Sigmoid colon (tissue), 4 donors: ENCODE results near the gene NT5E.

ENCODE experiments used
- CTCF ChIP-seq, 4 experiments: fragments of 450-650 bp in 3 of 4; fragments of 200-600 bp in 1 of 4; IDR thresholded peaks; one replicate each; pipeline ENCODE4 v1.5.1; 2016 to 2019; ENCODE audit warnings: antibody characterized with exemption in 4 of 4, mild to moderate bottlenecking in 3 of 4, moderate library complexity in 2 of 4
- POLR2AphosphoS5 ChIP-seq, 4 donors: sonication (generic); formaldehyde crosslinking; IDR thresholded peaks; one replicate each; pipeline ENCODE4 v1.6.1; 2017; ENCODE audit warnings: antibody characterized with exemption in 4 of 4

GRCh38 chr6:85460154-85460920, 10.5 kb downstream of the NT5E start:
- no peak for TF ChIP-seq CTCF (IDR thresholded peaks at IDR 0.05)
- no peak for TF ChIP-seq POLR2AphosphoS5 (IDR thresholded peaks at IDR 0.05)
